DMS53 treated with DMSO at 0.1 percent for 48 hours (cell line): ENCODE data around the gene P2RY12.
"Not testable (repeated sequence)": the region's sequence is repeated elsewhere in the genome, so short reads cannot be mapped to it uniquely, and the experiment has no call there.

ENCODE experiments used
- DNase-seq: peaks from one replicate; lab custom pipeline; 2025; ENCODE audit not compliant: unreplicated experiment; lab: John Stamatoyannopoulos, UW

The P2RY12 gene

DNA sequence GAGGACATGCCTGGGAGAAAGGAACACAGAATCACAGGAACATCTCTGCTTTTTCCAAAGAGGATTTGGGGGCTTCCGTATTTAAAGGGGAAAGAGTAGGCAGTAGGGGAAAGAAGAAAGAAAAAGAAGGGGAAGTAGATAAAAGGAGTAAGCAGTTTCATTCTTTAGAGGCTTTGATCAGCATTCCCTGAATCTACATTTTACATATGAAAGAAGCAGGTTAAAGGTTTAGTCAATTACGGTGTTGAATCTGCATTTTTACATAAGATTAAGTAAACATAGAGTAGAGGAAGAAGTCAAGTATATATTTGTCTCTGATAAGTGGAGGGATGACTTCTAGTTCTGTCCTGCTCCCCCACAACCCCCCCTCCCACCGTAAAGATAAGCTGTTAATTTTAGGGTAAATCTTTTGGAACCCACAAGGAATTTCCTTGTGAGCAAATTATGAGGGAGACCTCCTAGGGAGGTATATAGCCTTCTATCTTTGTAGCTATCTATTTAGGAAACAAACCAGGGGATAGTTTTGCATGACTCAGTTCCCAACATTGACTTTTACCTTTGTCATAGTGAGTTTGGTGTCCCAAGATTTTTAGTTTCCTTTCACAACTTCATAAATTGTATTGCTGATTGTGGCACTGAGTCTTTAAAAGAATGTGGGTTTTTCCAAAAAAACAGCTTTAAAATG is 8.7 kb upstream of the P2RY12 start:
- no peak for DNase-seq

DNA sequence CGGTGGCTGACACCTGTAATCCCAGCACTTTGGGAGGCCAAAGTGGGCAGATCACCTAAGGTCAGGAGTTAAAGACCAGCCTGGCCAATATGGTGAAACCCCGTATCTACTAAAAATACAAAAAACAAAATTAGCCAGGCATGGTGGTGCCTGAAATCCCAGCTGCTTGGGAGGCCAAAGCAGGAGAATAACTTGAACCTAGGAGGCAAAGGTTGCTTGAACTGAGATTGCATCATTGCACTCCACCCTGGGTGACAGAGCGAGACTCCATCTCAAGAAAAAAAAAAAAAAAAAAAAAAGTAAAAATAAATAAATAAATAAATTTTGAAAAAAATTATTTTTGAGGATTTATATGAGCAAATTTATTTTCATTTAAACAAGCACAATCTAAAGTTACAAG is 7.6 kb upstream of the P2RY12 start:
- DNase-seq, result not testable (repeated sequence)

- DNase-seq, result no peak
These were observed 7.2 kb upstream of the P2RY12 start for GRCh38 chr3:151391720-151392119.

- DNase-seq, result no peak
These were observed 3.3 kb upstream of the P2RY12 start for GRCh38 chr3:151387842-151388241.

GRCh38 chr3:151387432-151387831 is 2.9 kb upstream of the P2RY12 start:
- DNase-seq, result no peak

DNA sequence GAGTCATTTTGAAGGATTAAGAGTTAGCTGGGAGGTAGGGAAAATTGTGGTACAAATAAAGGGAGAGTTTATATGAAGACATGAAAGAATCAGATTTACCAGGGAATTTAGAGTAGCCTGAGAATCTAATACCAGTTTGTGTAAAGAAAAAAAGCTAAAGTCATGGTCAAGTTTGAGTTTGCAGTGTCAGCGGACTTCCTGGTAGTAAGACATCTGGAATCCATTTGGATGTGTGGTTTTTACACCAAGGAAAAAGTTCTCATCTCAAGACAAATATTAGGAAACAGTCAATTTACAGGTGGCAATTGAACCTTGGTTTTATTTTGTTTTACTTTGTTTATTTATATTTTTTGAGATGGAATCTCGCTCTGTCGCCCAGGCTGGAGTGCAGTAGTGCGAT is 1.5 kb upstream of the P2RY12 start:
- no peak for DNase-seq

DNA sequence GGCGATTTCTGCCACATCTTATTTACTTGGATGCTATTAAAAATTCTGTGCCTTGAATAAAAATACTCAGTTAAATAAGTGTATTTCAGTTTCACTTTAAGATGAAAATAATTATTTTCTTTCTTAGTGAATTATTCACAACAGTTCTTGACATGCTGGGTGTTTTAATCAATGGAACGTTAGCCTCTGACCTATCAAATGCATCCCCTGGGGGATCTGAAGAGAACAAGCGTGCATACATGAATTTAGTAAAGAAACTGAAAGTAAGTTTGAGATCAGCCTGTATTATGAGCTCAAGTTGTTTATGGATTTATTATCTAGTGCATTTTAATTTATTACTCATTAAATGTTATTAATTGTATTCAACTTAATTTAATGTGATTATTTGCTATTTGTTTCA is 597 bp downstream of the P2RY12 start:
- DNase-seq, result no peak

- DNase-seq, result no peak
These were observed 1.4 kb downstream of the P2RY12 start for GRCh38 chr3:151383111-151383510.

- DNase-seq, result no peak
These were observed 1.9 kb downstream of the P2RY12 start for GRCh38 chr3:151382671-151383070.

GRCh38 chr3:151379083-151379734 is 5.3 kb downstream of the P2RY12 start:
- DNase-seq, result no peak

DNA sequence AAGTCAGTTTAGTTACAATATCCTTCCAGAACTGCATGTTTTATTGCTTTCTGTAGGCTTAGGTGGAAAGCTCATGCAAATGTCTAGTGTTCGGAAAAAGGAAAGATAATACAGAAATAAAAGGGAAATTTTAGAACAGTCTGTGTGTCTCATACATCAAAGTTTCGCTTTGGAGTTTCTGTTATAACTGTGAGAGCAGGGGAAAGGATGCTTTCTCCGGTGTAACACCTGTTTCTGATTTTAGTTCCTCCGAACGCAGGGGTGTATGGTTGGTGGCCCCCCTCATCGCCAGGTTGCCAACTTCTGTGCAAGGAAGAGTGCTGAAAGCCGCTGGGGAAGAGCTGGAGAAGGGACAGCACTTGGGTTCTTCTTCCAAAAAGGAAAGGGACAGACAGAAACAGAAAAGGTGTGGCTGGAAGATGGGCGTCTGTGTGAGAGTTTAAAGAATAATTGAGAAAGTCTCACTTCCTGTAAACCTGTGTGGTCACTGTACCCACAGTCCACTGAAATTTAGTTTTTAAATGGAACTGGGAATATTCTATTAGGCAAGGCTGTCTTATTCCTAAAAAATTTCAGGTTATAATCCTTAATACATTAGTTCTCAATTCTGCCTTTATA is 6.7 kb downstream of the P2RY12 start:
- no peak for DNase-seq

- DNase-seq, result no peak
These were observed 12.3 kb downstream of the P2RY12 start for GRCh38 chr3:151372063-151372820.

DNA sequence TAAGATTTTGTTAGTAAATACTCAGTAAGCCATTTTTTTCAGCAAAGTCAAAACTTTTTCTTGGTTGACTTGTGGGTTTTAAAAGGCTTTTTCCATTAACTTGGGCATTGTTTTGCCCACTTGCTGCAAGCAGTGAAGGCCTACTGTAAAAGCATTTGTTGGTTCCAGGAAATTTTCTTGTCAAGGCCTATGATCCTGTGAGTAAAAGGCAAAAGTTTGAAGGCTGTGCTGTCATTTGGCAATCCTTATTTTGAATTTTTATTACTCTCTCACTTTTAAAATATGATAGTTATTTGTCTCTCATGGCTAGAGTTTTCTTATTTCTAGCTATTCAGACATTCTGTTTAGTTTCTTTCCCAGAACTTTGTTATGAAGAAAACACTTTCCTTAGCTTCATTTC is 13.0 kb downstream of the P2RY12 start:
- no peak for DNase-seq

GRCh38 chr3:151367448-151367847 is 17.1 kb downstream of the P2RY12 start:
- DNase-seq, result no peak

- DNase-seq, result no peak
These were observed 17.6 kb downstream of the P2RY12 start for GRCh38 chr3:151366993-151367392.

DNA sequence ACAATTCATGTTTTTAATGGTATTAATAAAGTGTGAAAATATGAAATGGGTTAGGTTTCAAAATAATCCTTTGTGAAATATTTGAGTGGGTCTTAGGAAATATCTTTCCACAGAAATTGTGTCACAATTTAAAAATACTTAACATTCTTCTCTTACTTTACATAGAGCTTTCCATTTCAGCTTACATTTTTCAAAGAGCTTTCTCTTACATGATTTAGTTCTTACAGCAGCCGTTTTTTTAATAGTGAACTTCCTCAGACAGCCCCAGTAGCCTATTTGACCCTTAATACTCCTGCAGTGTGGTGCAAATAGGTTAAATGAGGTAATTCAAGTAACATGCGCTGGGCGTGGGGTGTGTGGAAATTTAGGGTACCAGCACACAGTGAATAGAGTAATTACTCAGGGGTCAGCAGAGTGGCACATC is 21.8 kb downstream of the P2RY12 start:
- no peak for DNase-seq

DNA sequence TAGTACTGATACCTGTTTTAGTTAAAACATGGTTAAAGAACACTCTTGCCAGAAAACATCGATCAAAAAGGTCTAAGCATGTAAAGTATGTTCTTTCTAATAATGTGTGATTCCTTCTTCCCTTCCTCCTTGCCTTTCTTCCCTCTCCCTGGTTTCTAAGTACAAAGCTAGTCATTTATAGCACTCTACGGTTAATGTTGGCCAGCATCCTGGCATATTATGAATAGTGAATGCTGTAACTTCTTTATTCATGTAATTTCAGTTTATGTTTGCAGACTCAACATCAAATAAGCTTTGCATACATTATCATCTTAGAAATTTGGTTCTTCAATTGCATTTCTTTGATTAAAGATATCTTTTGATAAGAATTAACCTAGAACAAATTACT is 27.1 kb downstream of the P2RY12 start:
- DNase-seq, result no peak

- no peak for DNase-seq
These were observed 27.6 kb downstream of the P2RY12 start for GRCh38 chr3:151356794-151357462.

GRCh38 chr3:151351648-151352047 is 32.9 kb downstream of the P2RY12 start:
- no peak for DNase-seq

GRCh38 chr3:151351219-151351618 is 33.3 kb downstream of the P2RY12 start:
- DNase-seq, result no peak

DNA sequence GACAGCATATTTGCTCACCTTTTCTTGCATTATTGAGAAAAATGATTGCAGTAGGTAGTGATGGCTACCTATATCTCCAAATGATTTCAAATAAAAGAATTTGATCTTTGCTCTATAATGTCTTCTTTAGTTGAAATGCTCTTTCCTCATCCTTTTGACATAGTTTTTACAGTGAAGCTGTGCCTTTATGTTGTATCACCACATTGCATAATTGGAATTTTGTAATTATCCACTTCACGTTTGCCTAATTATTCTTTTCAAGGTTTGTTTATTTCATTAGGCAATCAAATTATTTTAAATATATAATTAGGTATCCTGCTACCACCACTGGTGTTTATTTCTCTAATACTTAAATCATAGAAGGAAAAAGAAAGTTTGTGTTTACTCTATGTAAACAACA is 33.9 kb downstream of the P2RY12 start:
- no peak for DNase-seq
